Progenitor cell of endocrine pancreas (in vitro differentiated cells): Measurements from ENCODE around the gene GUCY1A2. TPM values are rescaled to one million over a fixed set of nuclear protein-coding genes. Genes with fewer than 3 reads are reported as not detected.

Experiments used
- DNase-seq: peaks from one replicate; pipeline ENCODE4 v3.0.0; 2021; ENCODE audit warnings: low spot score; ENCODE audit not compliant: unreplicated experiment
- H3K27ac Mint-ChIP-seq: 2 replicates; pipeline ENCODE4 v1.8.0; 2021; ENCODE audit warnings: mild to moderate bottlenecking, moderate library complexity, mixed read lengths
- H3K27me3 Mint-ChIP-seq: 2 replicates; pipeline ENCODE4 v1.8.0; 2021; ENCODE audit warnings: mixed read lengths
- H3K36me3 Mint-ChIP-seq: 2 replicates; pipeline ENCODE4 v1.8.0; 2022; ENCODE audit warnings: mixed read lengths; ENCODE audit not compliant: insufficient read depth
- H3K4me1 Mint-ChIP-seq: 2 replicates; pipeline ENCODE4 v1.8.0; 2021; ENCODE audit warnings: low read depth, mixed read lengths
- H3K4me3 Mint-ChIP-seq: 2 replicates; pipeline ENCODE4 v1.8.0; 2021; ENCODE audit warnings: low read depth, mild to moderate bottlenecking, moderate library complexity, mixed read lengths
- H3K9me3 Mint-ChIP-seq: 2 replicates; pipeline ENCODE4 v1.8.0; 2021; ENCODE audit warnings: low read depth, mixed read lengths
- CTCF ChIP-seq: fragments of 200-600 bp; sonication (generic); IDR thresholded peaks from one replicate; pipeline ENCODE4 v1.5.0; 2021; ENCODE audit warnings: antibody characterized with exemption, mild to moderate bottlenecking; ENCODE audit not compliant: unreplicated experiment
- total RNA-seq: library from RNA; stranded (reverse); gene quantifications from 2 replicates; pipeline ENCODE4 v1.2.1, GENCODE V29; 2021

The GUCY1A2 gene
- total RNA-seq, 1 donor from 2014 or later, result 38.5 TPM

GRCh38 chr11:106821291-106821690 lies 197.0 kb downstream of the GUCY1A2 start:
- DNase-seq, result no peak

GRCh38 chr11:106818443-106818842 lies 199.8 kb downstream of the GUCY1A2 start:
- no peak for TF ChIP-seq CTCF
- Mint-ChIP-seq H3K4me3 (no peak overlapping the region), H3K9me3 (peaks cover 3% of the 10 kb centered on the region), H3K27ac (no peak overlapping the region), H3K36me3 (peaks cover 7% of the 10 kb centered on the region), H3K27me3 (no peaks in the 10 kb centered on the region), H3K4me1 (peaks cover 10% of the 10 kb centered on the region)
- DNase-seq, result no peak

More at GRCh38 chr11:106821291-106821690, 197.0 kb downstream of the GUCY1A2 start:
- H3K27me3 Mint-ChIP-seq, result no peaks in the 10 kb centered on the region
- H3K36me3 Mint-ChIP-seq, result peaks cover 6% of the 10 kb centered on the region
- H3K9me3 Mint-ChIP-seq, result no peaks in the 10 kb centered on the region
- no peak for TF ChIP-seq CTCF
- no peak overlapping the region for H3K27ac Mint-ChIP-seq
- H3K4me1 Mint-ChIP-seq, result peaks cover 6% of the 10 kb centered on the region
- no peak overlapping the region for H3K4me3 Mint-ChIP-seq

- TF ChIP-seq CTCF, result no peak
- Mint-ChIP-seq H3K4me3 (no peak overlapping the region), H3K36me3 (peaks cover 7% of the 10 kb centered on the region), H3K27me3 (no peaks in the 10 kb centered on the region), H3K27ac (no peak overlapping the region), H3K4me1 (peaks cover 15% of the 10 kb centered on the region), H3K9me3 (peaks cover 3% of the 10 kb centered on the region)
- DNase-seq, result no peak
These were observed 203.1 kb downstream of the GUCY1A2 start for GRCh38 chr11:106815209-106815608.

- Mint-ChIP-seq H3K9me3 (peaks cover 3% of the 10 kb centered on the region), H3K4me1 (peaks cover 15% of the 10 kb centered on the region), H3K4me3 (no peak overlapping the region), H3K27me3 (no peaks in the 10 kb centered on the region), H3K36me3 (peaks cover 7% of the 10 kb centered on the region), H3K27ac (no peak overlapping the region)
- DNase-seq, result no peak
- no peak for TF ChIP-seq CTCF
These were observed 204.5 kb downstream of the GUCY1A2 start for GRCh38 chr11:106813806-106814205.

- Mint-ChIP-seq H3K9me3 (peaks cover 19% of the 10 kb centered on the region), H3K27me3 (no peaks in the 10 kb centered on the region), H3K4me3 (no peak overlapping the region), H3K36me3 (peaks cover 20% of the 10 kb centered on the region), H3K27ac (no peak overlapping the region), H3K4me1 (no peaks in the 10 kb centered on the region)
- no peak for TF ChIP-seq CTCF
- DNase-seq, result no peak
These were observed 224.2 kb downstream of the GUCY1A2 start for GRCh38 chr11:106794058-106794457.
